ENCODE data around the gene DLG2.

DLG2 gene

GRCh38 chr11:85541683-85542082 is 85.5 kb downstream of the DLG2 start:
- no peak for DNase-seq

DNA sequence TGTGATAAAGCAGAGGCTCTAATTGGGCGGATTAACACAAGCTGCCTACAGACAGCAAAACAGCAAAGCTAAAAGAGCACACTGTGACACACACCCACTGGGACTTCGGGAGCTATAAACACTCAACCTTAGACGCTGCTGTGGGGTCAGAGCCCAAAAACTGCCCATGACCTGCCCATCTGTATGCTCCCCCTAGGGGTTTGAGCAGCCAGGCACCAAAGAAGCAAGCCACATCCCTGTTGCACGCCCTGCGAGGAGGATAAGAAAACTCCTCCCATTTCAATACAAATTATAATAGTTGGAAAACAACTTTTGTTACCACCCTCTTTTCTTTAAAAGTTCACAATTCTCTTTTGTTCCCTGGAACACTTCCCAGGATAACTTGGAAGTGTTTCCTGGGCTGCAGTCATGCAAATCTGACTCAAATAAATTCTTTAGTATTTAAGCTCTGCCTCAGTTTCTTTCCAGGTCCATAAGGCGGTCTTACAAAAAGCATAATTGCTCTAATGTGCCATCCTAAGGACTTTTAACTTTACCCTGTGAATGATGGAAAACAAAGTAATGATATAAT is 86.4 kb downstream of the DLG2 start:
- no peak for DNase-seq

- DNase-seq, result no peak
Observed at GRCh38 chr11:85540181-85540580, 87.0 kb downstream of the DLG2 start.

GRCh38 chr11:85539740-85540139 is 87.4 kb downstream of the DLG2 start:
- no peak for DNase-seq

- DNase-seq, result no peak
Observed at GRCh38 chr11:85539029-85539689, 88.0 kb downstream of the DLG2 start.

- no peak for DNase-seq
Observed at GRCh38 chr11:85536438-85536837, 90.7 kb downstream of the DLG2 start.

GRCh38 chr11:85534806-85535205 is 92.3 kb downstream of the DLG2 start:
- DNase-seq, result no peak

GRCh38 chr11:85531191-85531897 is 95.8 kb downstream of the DLG2 start:
- no peak for DNase-seq

- no peak for DNase-seq
Observed at GRCh38 chr11:85530634-85531033, 96.5 kb downstream of the DLG2 start.

- no peak for DNase-seq
Observed at GRCh38 chr11:85526564-85526963, 100.6 kb downstream of the DLG2 start.

GRCh38 chr11:85525686-85526085 is 101.5 kb downstream of the DLG2 start:
- no peak for DNase-seq

- DNase-seq, result no peak
Observed at GRCh38 chr11:85517272-85517671, 109.9 kb downstream of the DLG2 start.

- no peak for DNase-seq
Observed at GRCh38 chr11:85495918-85496317, 131.2 kb downstream of the DLG2 start.

- no peak for DNase-seq
Observed at GRCh38 chr11:85494396-85494795, 132.7 kb downstream of the DLG2 start.

DNA sequence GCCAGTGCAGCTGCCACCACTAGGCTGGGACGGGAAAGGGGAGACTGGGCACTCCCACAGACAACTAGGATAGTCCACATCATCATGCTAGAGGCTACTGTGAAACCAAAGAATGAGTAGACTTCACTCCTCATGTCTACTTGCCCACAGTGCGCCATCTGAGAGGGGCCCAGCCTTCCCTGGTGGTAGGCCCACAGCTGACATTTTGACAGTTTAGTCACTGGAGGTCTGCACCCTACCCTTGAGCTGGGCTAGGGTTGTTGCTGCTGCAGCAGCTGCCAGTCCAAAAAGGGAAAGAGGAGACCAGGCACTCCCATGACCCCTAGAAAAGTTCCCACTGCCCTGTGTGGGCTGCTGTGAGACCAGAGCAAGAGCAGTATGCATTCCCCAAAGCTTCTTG is 141.2 kb downstream of the DLG2 start:
- no peak for DNase-seq

- no peak for DNase-seq
Observed at GRCh38 chr11:85483861-85484260, 143.3 kb downstream of the DLG2 start.

GRCh38 chr11:85481862-85482261 is 145.3 kb downstream of the DLG2 start:
- no peak for DNase-seq

GRCh38 chr11:85475660-85476517 is 151.3 kb downstream of the DLG2 start:
- DNase-seq, result no peak

DNA sequence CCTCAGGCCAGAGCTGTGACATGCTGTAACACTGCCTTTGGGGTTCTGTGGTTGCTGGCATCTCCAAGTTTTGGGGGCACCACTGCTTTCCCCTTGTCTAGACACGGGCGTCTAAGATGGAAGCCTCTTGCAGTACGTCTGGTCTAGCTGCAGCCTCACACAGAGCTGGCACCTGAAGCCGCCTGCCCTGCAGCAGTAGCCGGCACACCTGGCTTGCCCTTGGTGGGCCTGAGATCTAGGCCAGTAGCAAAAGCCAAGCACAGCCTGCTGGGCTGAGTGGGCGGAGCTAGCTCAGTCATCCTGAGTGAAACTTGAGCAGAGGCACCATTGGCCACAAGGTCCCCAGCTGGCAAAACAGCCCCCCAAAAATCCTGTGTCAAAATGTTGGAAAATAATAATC is 154.2 kb downstream of the DLG2 start:
- no peak for DNase-seq

DNA sequence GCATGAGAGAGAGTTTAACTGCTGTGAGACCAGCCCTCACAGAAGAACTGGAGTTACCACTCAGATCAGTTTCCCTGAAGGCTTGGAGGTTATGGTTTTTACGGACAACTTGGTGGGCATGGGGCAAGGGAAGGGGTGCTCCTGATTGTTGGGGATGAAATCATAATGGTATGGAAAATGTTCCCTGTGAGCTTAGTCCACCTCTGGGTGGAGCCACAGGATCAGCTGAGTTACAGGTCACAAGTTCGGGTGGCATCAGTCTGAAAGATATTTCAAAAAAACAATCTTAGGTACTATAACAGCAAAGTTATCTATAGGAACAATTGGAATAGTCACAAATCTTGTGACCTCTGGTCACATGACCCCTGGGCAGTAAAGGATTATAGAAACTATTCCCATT is 162.9 kb downstream of the DLG2 start:
- no peak for DNase-seq

DNA sequence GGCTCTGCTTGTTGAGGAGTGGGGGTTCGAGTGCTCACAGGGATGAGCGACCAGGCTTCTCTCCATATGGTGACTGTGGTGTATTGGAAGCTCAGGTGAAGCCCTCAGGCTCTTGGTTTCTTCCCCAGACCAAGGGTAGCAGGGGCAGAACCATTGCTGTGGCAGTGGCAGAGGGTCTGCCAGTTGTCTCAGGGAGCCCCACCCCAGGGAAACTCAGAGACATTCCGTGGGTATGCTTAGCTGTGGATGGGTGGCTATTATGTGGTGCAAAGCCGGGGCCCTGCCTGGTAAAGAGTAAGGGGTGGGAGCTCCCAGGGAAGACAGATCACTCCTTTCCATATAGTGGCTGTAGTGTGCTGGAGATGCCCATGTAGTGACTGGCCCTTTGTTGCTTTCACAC is 167.8 kb downstream of the DLG2 start:
- DNase-seq, result no peak

DNA sequence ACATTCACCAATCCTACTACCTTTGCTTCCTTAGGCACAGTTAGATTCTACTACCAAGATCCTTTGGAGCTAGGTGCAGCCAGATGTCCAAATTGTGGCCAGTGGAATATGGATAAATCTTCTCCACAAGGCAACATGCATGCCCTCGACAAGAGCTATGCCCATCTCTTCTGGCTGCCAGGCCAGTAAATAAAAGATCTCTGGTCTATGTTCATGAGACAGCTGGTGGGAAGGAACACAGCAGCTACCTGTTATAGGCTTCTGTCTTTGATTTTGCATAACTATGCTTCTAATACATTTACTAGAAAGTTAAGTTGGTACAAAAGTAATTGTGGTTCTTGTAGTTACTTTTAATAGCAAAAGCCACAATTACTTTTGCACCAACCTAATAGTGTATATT is 182.7 kb downstream of the DLG2 start:
- DNase-seq, result no peak

GRCh38 chr11:85440273-85440672 is 186.9 kb downstream of the DLG2 start:
- DNase-seq, result no peak

GRCh38 chr11:85438328-85438727 is 188.8 kb downstream of the DLG2 start:
- DNase-seq, result no peak

All from T1000 (cell line).